A172 (cell line): Measurements from ENCODE around the gene ATE1. TPM values are rescaled to one million over a fixed set of nuclear protein-coding genes. Genes with fewer than 3 reads are reported as not detected.
A peak's percentile ranks its signal among the peaks of the same experiment; 100 is the strongest.
"Not testable (repeated sequence)": the region's sequence is repeated elsewhere in the genome, so short reads cannot be mapped to it uniquely, and the experiment has no call there.

Experiments
- DNase-seq: peaks from one replicate; pipeline ENCODE4 v3.0.0-alpha.2; 2015; ENCODE audit warnings: low spot score
- total RNA-seq: library from RNA; depleted of rRNA; stranded (reverse); fragments of >200 nt; shearing (Covaris generic); gene quantifications from 2 replicates; pipeline ENCODE4 v1.2.3, GENCODE V29; 2014

ATE1 gene
- total RNA-seq, 1 experiment from 2014 or later, result 10.6 TPM

DNA sequence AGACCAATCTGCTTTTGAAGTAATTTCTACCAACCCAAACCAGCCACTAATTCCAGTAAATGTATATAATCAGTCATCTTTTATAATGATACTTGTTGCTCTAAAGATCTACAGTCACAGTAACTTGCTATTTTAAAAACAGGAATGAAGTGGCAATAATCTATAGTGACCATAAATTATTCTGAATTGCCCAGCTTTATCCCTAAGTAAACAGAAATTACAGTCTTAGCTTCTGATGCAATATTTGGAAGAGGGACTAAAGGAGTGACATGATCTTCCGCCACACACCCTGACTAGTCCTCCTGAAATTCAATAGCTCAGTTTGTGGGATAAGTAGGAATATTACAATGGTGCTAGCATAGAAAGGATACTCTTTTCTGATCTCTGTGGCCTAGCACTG is 96.1 kb downstream of the ATE1 start:
- no peak for DNase-seq

- DNase-seq, result no peak
These were observed 96.6 kb downstream of the ATE1 start for GRCh38 chr10:121831237-121831636.

DNA sequence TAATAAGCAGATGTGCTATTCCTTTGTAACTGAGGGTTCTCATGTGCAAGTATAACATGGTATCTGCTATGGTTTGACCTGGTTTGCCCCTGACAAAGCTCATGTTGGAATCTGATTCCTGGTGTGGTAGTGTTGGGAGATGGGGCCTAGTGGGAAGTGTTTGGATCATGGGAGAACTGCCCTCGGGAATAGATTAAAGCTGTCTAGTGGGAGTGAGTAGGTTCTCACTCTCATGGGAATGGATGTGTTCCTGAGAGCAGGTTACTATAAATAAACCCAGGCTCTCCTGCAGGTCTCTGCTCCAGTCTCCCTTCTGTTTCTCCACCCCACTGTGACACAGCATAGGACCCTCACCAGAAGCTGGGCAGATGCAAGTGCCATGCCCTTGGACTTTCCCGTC is 97.7 kb downstream of the ATE1 start:
- no peak for DNase-seq

GRCh38 chr10:121828045-121828444 is 99.8 kb downstream of the ATE1 start:
- DNase-seq, result no peak

GRCh38 chr10:121826773-121827172 is 101.1 kb downstream of the ATE1 start:
- not testable (repeated sequence) for DNase-seq

- peak; percentile 29 for DNase-seq
These were observed 103.8 kb downstream of the ATE1 start for GRCh38 chr10:121823993-121824463.

DNA sequence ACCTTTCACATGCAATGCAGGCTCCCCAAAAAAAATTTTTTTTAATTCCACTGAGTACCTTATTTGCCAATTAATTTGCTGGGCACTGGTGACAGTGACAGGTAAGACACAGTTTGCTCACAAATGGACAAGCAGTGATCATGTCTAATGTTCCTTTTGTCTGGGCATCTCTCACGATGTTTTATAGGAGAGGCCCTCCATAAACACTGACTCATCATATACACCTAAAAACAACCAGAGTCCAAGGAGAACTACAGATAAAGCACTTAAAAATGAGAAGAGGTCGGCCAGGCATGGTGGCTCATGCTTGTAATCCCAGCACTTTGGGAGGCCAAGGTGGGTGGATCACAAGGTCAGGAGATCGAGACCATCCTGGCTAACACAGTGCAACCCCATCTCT is 105.1 kb downstream of the ATE1 start:
- no peak for DNase-seq

DNA sequence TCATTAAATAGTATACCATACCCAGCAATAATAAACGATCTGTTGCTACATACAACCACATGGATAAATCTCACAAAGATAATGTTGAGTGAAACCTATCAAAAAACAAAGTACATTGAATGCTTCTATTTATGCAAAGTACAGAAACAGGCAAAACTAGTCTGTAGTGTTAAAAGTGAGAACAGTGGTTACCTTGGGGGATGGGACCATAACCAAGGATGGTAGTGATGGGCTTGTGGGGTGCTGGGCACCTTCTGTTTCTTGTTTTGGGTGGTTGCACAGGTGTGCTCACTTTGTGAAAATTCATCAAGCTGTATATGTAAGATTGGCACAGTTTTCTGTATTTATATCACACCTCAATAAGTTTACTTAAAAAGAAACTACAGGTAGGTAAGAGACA is 105.7 kb downstream of the ATE1 start:
- DNase-seq, result no peak

DNA sequence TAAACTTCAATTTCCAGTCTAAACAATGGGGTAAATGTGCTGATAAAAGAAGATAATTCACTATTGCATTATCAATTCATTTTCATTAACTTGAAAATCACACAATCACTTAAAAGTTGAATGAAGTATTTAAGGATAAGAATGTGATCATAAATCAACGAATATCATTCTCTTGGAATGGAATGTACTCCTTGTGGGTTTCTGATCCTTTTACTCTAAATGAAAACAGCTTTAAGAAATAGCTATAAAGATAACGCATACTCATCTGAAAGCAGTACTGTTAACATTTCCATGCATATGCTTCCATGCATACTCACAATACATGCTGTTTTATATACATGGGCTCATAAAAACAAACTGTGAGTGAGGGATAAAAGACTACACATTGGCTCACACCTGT is 108.8 kb downstream of the ATE1 start:
- DNase-seq, result peak; percentile 17

DNA sequence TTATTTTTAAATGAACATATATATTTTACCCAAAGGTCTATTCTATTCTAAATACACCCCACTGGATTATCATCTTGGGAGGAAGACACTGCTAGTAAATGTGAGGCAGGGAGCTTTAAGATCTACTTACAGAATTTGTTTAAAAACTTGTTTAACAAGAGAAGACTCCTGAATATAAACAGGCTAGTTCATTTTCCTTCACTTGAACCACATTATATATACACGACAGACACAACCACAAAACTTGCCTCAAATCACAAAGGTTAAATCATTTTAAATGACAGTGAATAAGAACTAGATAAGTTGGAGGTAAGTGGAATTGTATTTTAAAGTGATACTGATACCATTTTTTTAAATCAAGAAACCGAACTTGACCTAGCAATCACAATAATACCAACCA is 109.2 kb downstream of the ATE1 start:
- no peak for DNase-seq

GRCh38 chr10:121816197-121816596 is 111.6 kb downstream of the ATE1 start:
- no peak for DNase-seq

DNA sequence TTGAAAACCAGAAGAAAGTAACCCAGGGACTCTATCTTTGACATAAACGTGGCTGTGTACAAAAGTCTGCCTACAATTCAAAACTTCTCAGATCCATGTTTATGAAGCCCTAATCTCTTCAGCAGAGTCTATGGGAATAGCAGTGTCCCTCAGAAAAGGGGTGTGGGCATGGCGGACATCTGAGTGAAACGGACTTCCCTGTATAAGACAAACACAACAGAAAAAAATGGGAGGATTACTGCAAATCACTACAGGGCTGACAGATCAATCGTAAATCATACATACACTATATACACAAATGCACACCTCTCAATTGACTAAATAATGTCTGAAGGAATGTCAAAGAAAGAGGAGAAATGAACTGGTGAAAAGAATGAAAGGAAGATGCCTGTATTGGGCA is 114.0 kb downstream of the ATE1 start:
- no peak for DNase-seq

- no peak for DNase-seq
These were observed 114.5 kb downstream of the ATE1 start for GRCh38 chr10:121813211-121813815.

DNA sequence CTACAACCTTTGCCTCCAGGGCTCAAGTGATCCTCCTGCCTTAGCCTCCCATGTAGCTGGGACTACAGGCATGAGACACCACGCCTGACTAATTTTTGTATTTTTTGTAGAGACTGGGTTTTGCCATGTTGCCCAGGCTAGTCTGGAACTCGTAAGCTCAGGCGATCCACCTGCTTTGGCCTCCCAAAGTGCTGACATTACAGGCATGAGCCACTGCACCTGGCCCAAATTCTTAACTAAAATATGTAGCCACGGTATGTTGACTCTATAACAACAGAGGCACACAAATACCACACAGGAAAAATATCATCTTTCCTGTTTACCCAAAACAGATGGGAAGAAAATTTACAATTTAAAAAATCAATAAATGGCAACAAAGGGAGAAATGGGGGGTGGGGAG is 115.8 kb downstream of the ATE1 start:
- no peak for DNase-seq

GRCh38 chr10:121811386-121811785 is 116.4 kb downstream of the ATE1 start:
- DNase-seq, result no peak

GRCh38 chr10:121808835-121809234 is 119.0 kb downstream of the ATE1 start:
- no peak for DNase-seq

DNA sequence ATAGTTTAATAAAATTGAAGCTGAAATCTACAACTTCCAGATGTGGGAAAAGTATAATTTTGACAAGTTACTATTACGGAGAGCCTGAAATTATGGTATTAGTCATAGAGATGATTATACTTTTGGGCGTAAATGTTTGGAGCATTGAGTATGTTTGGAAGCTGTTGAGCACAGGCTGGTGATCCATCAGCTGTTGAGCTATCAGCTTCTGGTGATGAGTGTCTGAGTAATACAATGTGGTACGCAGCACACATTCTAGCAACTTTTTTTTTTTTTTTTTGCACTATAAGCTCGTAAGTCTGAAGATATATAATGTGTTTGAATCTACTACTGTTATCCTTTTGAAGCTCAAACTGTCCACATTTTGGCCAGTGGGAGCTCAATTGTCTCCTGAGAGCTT is 123.4 kb downstream of the ATE1 start:
- DNase-seq, result no peak

DNA sequence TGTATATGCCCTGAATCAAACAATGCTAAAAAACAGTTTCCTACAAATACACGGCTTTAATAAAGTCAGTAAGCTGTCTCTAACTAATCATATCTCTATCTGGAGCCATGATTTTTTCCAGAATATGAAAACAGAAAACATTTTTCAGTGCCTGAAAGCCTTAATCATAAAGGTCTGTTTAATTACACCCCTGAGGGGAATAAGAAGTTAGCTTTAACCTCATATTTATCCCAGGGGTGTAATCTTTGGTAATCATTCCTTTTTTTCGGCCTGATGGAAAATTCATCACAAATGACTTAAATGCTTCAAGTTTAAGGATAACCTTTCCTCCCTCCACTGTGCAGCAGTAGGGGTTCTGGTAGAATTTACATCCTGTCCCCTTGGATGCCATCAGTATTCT is 124.2 kb downstream of the ATE1 start:
- DNase-seq, result no peak

GRCh38 chr10:121800831-121801230 is 127.0 kb downstream of the ATE1 start:
- no peak for DNase-seq

GRCh38 chr10:121800146-121800545 is 127.7 kb downstream of the ATE1 start:
- DNase-seq, result no peak

GRCh38 chr10:121797490-121797889 is 130.3 kb downstream of the ATE1 start:
- DNase-seq, result no peak

- no peak for DNase-seq
These were observed 131.5 kb downstream of the ATE1 start for GRCh38 chr10:121796342-121796741.

- no peak for DNase-seq
These were observed 135.6 kb downstream of the ATE1 start for GRCh38 chr10:121792198-121792597.

GRCh38 chr10:121791761-121792160 is 136.1 kb downstream of the ATE1 start:
- no peak for DNase-seq
